Fibroblast of lung (primary cell): ENCODE results near the gene GPX4. TPM values are rescaled to one million over a fixed set of nuclear protein-coding genes. Genes with fewer than 3 reads are reported as not detected.

Experiments used
- DNase-seq, 2 donors: peaks; one replicate each; pipeline versions ENCODE4 v3.0.0 to v3.0.0-alpha.2; 2010; ENCODE audit warnings: low read depth in 2 of 2
- H2AFZ ChIP-seq: 2 replicates; pipeline ENCODE4 v1.5.1; 2012; ENCODE audit warnings: low read length, control low read depth, inconsistent platforms
- H3K27ac ChIP-seq: 2 replicates; pipeline ENCODE4 v1.5.1; 2011; ENCODE audit warnings: low read length, control low read depth; ENCODE audit not compliant: insufficient read depth
- H3K27me3 ChIP-seq: 2 replicates; pipeline ENCODE4 v1.5.1; 2011; ENCODE audit warnings: mild to moderate bottlenecking, low read length; ENCODE audit not compliant: control insufficient read depth, insufficient read depth
- H3K36me3 ChIP-seq: 2 replicates; pipeline ENCODE4 v1.5.1; 2011; ENCODE audit warnings: low read length; ENCODE audit not compliant: control insufficient read depth, insufficient read depth
- H3K4me1 ChIP-seq: 2 replicates; pipeline ENCODE4 v1.5.1; 2011; ENCODE audit warnings: low read length; ENCODE audit not compliant: control insufficient read depth, insufficient read depth; ENCODE audit errors: extremely low read depth
- H3K4me2 ChIP-seq: 2 replicates; pipeline ENCODE4 v1.5.1; 2011; ENCODE audit warnings: low read length, control low read depth; ENCODE audit not compliant: insufficient read depth; ENCODE audit errors: extremely low read depth
- H3K4me3 ChIP-seq, 4 experiments: fragments of 200-600 bp in 1 of 4; sonication (generic) in 1 of 4; replicated peaks in 1 of 4; 2 replicates each; pipeline ENCODE4 v1.5.1; 2011 to 2016; ENCODE audit warnings: low read length in 4 of 4, low read depth in 3 of 4, mild to moderate bottlenecking in 3 of 4, control low read depth in 2 of 4, inconsistent platforms in 1 of 4, mixed read lengths in 1 of 4; ENCODE audit not compliant: insufficient read depth in 1 of 4; ENCODE audit errors: control extremely low read depth in 1 of 4
- H3K79me2 ChIP-seq: 2 replicates; pipeline ENCODE4 v1.5.1; 2012; ENCODE audit warnings: mild to moderate bottlenecking, low read length, inconsistent platforms; ENCODE audit not compliant: control insufficient read depth, insufficient read depth
- H3K9ac ChIP-seq: 2 replicates; pipeline ENCODE4 v1.5.1; 2011; ENCODE audit warnings: mild to moderate bottlenecking, low read length, control low read depth; ENCODE audit not compliant: insufficient read depth
- H3K9me3 ChIP-seq: 2 replicates; pipeline ENCODE4 v1.5.1; 2012; ENCODE audit warnings: low read depth, low read length; ENCODE audit not compliant: control insufficient read depth, insufficient read depth
- H4K20me1 ChIP-seq: 2 replicates; pipeline ENCODE4 v1.5.1; 2011; ENCODE audit warnings: low read length; ENCODE audit not compliant: control insufficient read depth, insufficient read depth; ENCODE audit errors: extremely low read depth
- EZH2 ChIP-seq: IDR thresholded peaks from 2 replicates; pipeline ENCODE4 v1.5.1; 2012; ENCODE audit warnings: low read length, control low read depth, mild to moderate bottlenecking; ENCODE audit errors: missing control alignments
- polyA plus RNA-seq, 2 donors: library from polyadenylated mRNA; depleted of rRNA in 1 of 2; stranded (reverse) in 1 of 2; unstranded in 1 of 2; fragments of >200 nt; gene quantifications; 2 replicates each; pipeline ENCODE4 v1.2.1, GENCODE V29; 2011 to 2012; ENCODE audit warnings: missing spikeins in 1 of 2
- total RNA-seq: library from RNA; depleted of rRNA; stranded (reverse); fragments of >200 nt; gene quantifications from 2 replicates; pipeline ENCODE4 v1.2.1, GENCODE V29; 2014
- TF ChIP-seq, protein P1 (sequence below), 2 donors: IDR thresholded peaks in 1 of 2; conservative IDR thresholded peaks in 1 of 2; 1 replicate in 1 of 2; 2 replicates in 1 of 2; pipeline ENCODE4 v1.5.1; 2011 to 2012; ENCODE audit warnings: low read length in 2 of 2, control low read depth in 1 of 2, inconsistent platforms in 1 of 2, low read depth in 1 of 2, mild to moderate bottlenecking in 1 of 2

The GPX4 gene
- total and polyA plus RNA-seq, 2 donors (not counting 1 experiment from before 2014, with no cell fraction given), result 325 to 430 TPM

DNA sequence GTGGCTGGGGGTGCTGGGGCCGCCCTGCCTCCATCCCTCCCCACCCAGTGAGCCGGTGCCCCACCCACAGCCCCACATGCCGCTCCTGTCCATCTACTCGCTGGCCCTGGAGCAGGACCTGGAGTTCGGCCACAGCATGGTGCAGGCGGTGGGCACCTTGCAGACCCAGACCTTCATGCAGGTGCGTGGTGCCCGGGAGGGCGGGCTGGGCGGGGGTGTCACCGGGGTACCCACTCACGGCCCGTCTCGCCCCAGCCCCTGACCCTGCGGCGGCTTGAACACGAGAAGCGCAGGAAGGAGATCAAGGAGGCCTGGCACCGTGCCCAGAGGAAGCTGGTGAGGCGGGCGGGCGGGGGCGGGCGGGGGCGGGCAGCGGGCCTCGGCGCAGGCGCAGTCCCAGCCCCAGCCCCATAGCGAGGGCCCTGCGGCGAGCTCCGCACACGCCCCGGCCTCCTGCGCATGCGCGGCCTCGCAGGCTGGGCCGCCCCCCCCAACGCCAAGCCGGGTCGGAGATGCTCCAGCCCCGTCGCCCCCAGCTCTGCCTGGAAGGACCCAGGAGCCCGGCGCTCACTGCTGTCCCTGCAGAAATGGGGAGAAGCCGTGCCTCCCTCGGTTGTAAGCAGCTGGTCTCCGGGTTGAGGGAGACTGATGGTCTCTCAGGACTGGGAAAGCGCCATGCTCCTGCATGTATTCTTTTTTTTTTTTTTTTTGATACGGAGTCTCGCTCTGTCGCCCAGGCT, 29.1 kb upstream of the GPX4 start:
- no peak overlapping the region for H3K27ac ChIP-seq
- peak overlapping the region; percentile 25 for H3K4me2 ChIP-seq
- H3K27me3 ChIP-seq, result peaks cover 5% of the 10 kb centered on the region
- H3K9ac ChIP-seq, result peak overlapping the region; percentile 30
- no peak for DNase-seq
- H3K79me2 ChIP-seq, result no peaks in the 10 kb centered on the region
- no peak overlapping the region for H2AFZ ChIP-seq
- H3K4me3 ChIP-seq, result peak overlapping the region in 2 of 4 experiments; percentile 30 to 37
- H3K4me1 ChIP-seq, result peaks cover 2% of the 10 kb centered on the region
- no peaks in the 10 kb centered on the region for H3K9me3 ChIP-seq
- no peaks in the 10 kb centered on the region for H4K20me1 ChIP-seq
- TF ChIP-seq, protein P1, sequence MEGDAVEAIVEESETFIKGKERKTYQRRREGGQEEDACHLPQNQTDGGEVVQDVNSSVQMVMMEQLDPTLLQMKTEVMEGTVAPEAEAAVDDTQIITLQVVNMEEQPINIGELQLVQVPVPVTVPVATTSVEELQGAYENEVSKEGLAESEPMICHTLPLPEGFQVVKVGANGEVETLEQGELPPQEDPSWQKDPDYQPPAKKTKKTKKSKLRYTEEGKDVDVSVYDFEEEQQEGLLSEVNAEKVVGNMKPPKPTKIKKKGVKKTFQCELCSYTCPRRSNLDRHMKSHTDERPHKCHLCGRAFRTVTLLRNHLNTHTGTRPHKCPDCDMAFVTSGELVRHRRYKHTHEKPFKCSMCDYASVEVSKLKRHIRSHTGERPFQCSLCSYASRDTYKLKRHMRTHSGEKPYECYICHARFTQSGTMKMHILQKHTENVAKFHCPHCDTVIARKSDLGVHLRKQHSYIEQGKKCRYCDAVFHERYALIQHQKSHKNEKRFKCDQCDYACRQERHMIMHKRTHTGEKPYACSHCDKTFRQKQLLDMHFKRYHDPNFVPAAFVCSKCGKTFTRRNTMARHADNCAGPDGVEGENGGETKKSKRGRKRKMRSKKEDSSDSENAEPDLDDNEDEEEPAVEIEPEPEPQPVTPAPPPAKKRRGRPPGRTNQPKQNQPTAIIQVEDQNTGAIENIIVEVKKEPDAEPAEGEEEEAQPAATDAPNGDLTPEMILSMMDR (conservative IDR thresholded peaks at IDR 0.05 in 1 of 2, IDR thresholded peaks at IDR 0.05 in 1 of 2; ENCODE audit: low read depth in 1 of 2, low read length in 2 of 2), result no peak
- H3K36me3 ChIP-seq, result no peaks in the 10 kb centered on the region

DNA sequence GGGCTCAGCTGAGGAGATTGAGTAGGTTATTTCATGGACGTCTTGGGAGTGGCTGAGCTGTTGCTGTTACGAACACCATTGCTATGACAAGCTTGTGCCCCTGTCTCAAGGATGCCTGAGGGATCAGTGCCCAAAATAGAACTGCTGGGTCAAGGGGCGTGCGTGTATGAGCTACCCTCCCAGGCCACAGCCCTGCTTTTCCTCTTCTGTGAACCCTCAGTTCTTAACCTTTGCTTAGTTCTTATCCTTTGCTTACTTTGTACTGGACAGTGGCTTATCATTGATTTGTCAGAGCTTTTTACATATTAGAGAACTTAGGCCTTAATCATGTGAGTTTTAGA, 27.8 kb upstream of the GPX4 start:
- no peak overlapping the region for H3K9ac ChIP-seq
- H3K79me2 ChIP-seq, result no peaks in the 10 kb centered on the region
- H3K4me2 ChIP-seq, result no peak overlapping the region
- no peak overlapping the region for H2AFZ ChIP-seq
- TF ChIP-seq EZH2, result no peak
- TF ChIP-seq, protein P1 (conservative IDR thresholded peaks at IDR 0.05 in 1 of 2, IDR thresholded peaks at IDR 0.05 in 1 of 2; ENCODE audit: low read depth in 1 of 2, low read length in 2 of 2), result no peak
- H3K27me3 ChIP-seq, result no peaks in the 10 kb centered on the region
- no peak overlapping the region for H3K4me3 ChIP-seq
- H3K27ac ChIP-seq, result no peak overlapping the region
- no peak for DNase-seq
- peaks cover 2% of the 10 kb centered on the region for H3K4me1 ChIP-seq
- no peaks in the 10 kb centered on the region for H3K9me3 ChIP-seq
- no peaks in the 10 kb centered on the region for H3K36me3 ChIP-seq
- no peaks in the 10 kb centered on the region for H4K20me1 ChIP-seq

DNA sequence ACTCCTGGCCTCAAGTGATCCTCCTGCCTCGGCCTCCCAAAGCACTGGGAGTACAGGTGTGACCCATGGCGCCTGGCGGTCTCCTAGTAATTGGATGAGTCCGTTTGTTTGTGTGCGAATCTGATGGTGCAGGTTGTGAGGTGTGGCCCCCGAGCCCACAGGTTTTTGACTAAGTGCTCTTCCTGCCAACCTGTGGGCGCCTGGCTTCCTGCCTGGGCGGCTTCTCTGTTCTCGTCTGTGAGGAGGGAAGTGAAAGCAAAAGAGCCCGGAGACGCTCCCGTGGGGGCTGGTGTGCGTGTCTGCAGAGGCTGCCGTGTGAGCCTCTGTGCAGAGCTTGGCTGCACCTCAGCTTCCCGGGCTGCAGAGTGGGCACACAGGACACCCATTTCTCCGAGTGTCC, 26.8 kb upstream of the GPX4 start:
- TF ChIP-seq, protein P1 (conservative IDR thresholded peaks at IDR 0.05 in 1 of 2, IDR thresholded peaks at IDR 0.05 in 1 of 2; ENCODE audit: low read depth in 1 of 2, low read length in 2 of 2), result no peak
- no peak for TF ChIP-seq EZH2
- Histone ChIP-seq H4K20me1 (no peaks in the 10 kb centered on the region), H2AFZ (no peak overlapping the region), H3K36me3 (no peaks in the 10 kb centered on the region), H3K79me2 (no peaks in the 10 kb centered on the region), H3K4me2 (no peak overlapping the region), H3K9me3 (no peaks in the 10 kb centered on the region), H3K27ac (no peak overlapping the region), H3K4me1 (peaks cover 2% of the 10 kb centered on the region), H3K4me3 (no peak overlapping the region), H3K27me3 (no peaks in the 10 kb centered on the region), H3K9ac (no peak overlapping the region)
- DNase-seq, result no peak
